HG03354 (cell line): ENCODE measurements around the gene GFRA4.

ENCODE experiments used
- ATAC-seq: cut with Tn5 transposase; IDR thresholded peaks from one replicate; pipeline ENCODE4 v1.9.1; 2021; ENCODE audit warnings: mild to moderate bottlenecking; ENCODE audit not compliant: unreplicated experiment, poor library complexity, severe bottlenecking

GFRA4 gene

DNA sequence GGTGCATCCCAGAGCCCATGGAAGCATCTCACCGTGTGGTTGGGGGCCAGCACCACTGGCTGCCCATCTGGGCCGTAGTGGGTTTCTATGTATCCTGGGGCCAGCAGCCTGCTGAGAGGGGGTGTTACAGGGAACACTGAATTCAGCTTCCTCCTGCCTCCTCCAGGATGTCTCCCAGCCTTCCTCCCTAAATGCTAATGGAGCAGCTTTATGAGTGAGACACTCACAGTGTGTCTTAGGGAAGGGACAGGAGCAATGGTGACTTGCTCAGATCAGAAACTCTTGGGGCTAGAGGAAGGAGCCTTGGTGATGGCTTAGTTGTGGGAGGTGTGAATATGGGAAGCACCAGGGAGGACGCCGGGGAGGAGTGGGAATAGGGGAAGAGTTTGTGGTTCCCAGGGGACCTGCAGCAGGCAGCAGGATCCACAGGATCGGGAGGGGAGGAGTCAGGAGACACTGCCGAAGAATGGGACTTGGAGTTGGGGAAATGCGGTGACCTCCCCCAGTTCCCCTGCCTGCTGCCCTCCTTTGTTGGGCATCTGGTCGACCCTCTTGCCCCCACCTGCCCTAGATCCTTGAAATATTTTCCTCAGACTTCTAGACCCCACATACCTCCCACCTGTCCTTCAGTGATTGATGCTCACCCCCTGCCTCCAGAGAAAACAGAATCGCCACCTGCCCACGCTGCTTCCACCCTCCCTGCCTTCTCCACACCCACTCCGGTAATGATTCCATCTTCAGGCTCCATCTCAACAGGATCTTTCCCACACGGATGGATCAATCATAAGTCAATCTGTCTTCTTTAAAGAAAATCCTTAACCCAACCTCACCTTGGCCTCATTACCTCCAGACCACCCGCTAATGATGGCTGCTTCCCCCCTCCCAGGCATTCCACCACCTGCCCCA lies 12.0 kb upstream of the GFRA4 start:
- ATAC-seq: no peak

DNA sequence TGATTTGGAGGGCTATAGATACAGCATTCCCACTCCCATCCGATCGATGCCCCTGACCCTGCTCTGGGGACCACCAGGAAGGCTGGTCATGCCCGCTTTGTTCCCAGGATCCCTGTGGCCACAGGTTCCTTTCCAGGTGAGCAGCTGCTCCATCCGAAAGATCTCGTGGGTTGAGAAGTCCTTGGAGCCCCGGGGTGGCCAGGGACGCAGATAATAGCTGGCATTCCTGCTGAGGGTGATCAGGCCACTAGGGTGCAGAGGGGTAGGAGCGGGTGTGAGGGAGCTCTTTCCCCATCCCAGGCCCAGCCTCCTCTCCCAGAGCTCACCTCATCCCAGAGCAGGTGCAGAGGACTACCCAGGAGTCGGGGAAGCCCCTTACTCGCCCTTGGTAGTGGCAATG lies 11.2 kb upstream of the GFRA4 start:
- ATAC-seq: no peak

- ATAC-seq: no peak
Observed at GRCh38 chr20:3673221-3674070, 10.2 kb upstream of the GFRA4 start.

DNA sequence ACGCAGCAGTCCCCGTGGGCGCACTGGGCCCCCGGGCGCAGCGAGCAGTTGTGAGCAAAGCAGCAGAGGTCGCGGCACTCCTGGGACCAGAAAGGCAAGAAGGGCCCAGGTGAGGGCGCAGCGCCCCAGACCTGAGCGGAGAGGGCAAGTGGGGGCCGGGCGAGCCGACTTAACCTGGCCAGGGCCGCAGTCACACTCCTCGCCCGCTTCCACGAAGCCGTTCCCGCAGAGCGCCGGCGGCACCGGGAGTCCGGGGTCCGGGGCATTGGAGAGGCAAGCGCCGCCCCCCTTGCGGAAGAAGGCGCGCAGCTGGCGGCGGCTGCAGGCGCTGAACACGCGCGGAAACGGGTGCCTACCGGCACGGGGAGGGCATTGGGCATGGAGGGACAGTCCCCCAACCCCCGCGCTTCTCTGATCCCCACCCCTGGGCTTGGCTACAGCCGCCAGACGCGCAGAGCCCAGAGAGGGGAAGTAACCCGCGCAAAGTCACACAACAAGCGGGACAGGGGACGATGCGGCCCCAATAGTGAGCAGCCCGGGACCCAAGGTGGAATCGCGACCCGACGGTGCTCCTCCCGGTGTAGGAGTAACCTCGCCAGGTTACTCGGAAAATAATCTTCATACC lies 9.5 kb upstream of the GFRA4 start:
- no peak for ATAC-seq

GRCh38 chr20:3671986-3672546 lies 8.9 kb upstream of the GFRA4 start:
- no peak for ATAC-seq

DNA sequence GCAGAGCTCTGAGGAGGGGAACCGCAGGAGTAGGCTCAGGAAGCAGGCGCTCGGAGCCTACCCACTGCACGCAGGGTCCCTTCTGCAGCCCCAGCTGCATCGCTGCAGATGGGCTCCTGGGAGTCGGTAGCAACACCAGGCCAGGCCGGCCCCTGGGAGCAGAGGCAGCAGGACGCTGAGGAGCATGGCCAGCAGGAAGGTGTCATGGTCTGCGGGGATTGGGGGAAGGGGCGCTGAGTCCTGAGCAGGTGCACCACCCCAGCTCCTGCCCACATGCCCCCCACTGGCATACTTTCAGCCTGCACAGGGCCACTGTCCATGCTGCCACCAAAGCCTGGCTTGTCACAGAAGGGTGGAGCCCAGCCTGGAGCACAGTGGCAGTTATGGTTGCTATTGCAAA lies 7.7 kb upstream of the GFRA4 start:
- ATAC-seq: no peak

DNA sequence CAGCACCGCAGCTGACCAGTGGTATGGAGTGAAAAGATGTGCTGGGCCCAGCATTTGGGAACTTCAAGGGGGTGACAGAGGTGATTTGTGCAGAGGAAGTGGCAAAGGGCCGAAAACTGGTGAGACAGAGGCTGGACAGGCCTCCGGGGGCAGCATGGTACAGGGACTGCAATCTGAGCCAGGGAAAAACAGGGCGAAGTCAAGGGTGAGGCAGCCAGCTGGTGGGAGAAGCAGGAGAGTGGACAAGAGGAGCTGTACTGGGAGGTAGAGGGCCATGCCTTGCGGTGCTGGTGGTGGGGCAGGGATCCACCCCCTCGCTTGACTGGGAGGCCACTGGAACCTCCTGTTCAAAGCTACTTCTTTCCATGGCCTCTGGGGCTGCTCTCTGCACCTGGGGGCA lies 7.3 kb upstream of the GFRA4 start:
- no peak for ATAC-seq

DNA sequence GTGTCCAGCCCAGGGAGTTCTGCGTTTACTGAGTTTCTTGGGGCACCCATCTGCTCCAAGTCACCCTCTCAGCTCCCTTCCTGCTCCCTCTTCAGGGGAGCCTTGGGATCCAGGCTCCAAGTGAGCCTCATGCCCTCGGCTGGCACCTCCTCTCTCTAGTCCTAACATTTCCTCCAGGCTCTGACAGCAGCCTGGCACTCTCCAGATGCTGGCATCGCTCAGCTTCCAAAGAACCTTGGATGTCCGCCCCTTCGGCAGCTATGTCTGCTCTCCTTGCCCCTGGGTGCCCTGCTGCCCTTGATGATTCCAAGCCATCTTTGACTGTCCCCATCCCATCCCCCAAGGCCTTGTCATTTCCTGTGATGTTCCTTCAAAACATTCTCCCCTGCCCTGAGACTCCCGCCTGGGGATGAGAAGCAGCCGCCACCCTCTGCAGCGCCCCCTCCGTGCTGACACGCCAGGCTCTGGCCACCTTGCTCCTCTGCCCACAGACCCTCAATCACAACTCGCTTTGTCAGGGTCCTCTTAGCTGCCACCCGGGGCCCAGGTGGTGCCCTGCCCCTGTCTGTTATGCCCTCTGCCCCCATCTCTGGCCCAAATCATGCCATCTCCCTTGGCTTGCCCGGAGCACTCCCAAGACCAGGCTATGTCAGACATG lies 6.6 kb upstream of the GFRA4 start:
- no peak for ATAC-seq

DNA sequence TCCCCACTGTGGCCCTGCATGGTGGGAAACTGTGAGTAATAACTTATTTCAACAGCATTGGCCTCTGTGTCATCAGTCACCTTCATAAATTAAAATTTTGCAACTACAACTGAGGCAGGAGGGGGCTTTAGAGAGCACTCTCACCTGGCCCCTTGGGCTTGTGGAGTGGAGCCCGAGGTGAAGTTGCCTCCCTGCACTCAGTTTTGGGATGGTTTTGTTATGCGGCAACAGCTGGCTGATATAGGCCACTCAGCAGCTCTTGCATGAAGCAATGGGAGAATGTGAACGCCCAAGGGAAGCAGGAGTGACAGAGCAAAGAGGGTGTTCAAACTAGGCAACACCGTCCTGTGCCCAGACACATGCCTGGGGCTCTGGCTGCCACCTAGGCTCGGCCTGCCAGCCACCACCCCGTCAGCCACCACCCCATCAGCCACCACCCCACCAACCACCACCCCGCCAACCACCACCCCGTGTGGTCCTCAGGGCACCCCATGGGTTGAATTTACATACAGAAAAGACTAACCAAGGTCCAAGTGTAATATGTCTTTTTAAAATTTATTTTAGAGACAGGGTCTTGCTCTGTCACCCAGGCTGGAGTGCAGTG lies 4.3 kb upstream of the GFRA4 start:
- no peak for ATAC-seq

DNA sequence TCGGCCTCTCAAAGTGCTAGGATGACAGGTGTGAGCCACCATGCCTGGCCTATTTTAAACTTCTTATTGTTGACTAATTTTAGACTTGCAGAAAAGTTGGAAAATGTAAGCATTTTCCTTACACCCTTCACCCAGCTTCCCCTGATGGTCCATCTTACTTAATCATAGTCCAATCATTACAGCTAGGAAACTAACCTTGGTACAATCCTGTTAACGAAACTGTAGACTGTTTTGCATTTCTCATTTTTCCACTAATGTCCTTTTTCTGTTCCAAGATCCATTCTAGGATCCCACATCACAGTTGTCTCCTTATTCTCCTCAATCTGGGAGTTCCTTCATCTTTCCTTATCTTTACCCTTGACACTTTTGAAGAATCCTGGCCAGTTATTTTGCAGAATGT lies 659 bp upstream of the GFRA4 start:
- ATAC-seq: no peak

- ATAC-seq: no peak
Observed at GRCh38 chr20:3661814-3662665, 1.2 kb downstream of the GFRA4 start.

- no peak for ATAC-seq
Observed at GRCh38 chr20:3661060-3661813, 2.0 kb downstream of the GFRA4 start.

GRCh38 chr20:3660262-3661059 lies 2.7 kb downstream of the GFRA4 start:
- no peak for ATAC-seq

DNA sequence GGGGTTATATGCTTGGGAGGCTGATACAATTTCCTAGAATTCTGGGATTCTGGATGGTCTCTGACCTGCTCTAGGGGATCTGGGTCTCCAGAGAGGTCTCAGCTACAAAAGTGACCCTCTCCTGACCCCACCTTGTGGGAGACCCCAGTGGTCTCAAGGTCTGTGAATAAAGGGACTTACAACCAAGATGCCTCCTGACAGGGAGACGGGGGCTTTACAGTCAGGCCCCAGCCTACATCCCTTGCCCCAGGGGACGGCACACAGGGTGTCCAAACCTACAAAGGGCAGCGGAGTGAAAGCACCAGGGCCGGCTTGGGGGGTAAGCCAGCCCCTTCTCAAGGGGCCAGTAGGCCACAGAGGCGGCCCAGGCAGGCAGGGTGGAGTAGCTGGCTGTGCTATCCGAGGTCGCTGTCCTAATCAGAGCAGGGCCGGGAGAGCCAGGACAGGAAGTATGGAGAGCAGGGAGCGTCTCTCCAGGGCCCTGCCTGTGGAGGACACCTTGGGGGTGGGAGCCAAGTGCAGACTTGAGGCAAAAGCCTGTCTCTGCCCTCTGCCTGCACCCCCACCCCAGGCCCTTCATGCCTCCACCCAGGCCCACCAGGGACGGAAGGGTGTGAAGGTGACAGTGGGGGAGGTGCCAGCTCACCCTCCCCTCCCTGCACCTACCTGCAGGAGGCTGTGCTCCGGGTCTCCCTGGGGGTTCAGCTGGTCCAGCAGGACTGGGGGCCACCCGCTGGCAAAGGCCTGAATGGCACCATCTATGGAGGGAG lies 3.5 kb downstream of the GFRA4 start:
- ATAC-seq: no peak

DNA sequence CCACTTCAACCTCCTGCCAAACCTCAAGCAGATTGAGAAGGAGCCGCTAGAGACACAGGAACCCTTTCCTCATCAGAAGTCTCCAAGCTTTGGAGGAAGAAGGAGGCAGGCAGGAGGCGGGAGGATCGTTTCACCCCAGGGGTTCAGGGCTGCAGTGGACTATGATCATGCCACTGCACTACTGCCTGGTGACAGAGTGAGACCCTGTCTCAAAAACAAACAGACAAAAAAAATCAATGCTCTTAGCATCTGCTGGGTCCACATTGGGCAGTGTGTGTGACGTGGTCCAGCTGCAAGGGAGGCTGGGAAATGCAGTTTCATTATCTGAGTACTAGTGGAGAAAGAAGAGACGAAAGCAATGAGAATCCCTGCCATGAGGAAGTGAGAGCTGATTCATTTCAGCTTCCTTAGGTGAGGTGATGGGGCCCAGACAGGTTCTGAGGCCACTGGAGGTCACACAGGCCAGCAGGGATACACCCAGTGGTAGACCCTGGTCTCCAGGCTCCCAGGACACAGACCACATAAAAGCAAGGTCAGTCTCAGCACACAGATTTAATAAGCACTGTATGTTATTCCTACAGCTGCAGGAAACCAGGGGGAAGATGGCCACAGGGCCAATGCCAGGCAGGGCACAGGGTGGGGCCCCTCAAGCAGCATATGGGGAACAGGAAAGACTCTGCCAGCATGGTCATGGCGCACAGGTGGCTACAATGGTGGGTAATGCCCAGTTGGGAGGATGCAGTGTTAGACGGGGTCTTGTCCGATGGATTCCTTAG lies 4.3 kb downstream of the GFRA4 start:
- ATAC-seq: peak; percentile 92
